Measurements from ENCODE around the gene LOXL1.
A peak's percentile ranks its signal among the peaks of the same experiment; 100 is the strongest.

The LOXL1 gene, protein sequence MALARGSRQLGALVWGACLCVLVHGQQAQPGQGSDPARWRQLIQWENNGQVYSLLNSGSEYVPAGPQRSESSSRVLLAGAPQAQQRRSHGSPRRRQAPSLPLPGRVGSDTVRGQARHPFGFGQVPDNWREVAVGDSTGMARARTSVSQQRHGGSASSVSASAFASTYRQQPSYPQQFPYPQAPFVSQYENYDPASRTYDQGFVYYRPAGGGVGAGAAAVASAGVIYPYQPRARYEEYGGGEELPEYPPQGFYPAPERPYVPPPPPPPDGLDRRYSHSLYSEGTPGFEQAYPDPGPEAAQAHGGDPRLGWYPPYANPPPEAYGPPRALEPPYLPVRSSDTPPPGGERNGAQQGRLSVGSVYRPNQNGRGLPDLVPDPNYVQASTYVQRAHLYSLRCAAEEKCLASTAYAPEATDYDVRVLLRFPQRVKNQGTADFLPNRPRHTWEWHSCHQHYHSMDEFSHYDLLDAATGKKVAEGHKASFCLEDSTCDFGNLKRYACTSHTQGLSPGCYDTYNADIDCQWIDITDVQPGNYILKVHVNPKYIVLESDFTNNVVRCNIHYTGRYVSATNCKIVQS

GRCh38 chr15:73926219-73927002 is at the start of gene LOXL1:
LOXL1 (plus strand) TSS chr15:73926462; CDS start chr15:73926784, 322 bp downstream.
- no peak for ATAC-seq
- no peak for DNase-seq

- no peak for ATAC-seq
These were observed 46.8 kb upstream of the LOXL1 start for GRCh38 chr15:73879426-73879825.

DNA sequence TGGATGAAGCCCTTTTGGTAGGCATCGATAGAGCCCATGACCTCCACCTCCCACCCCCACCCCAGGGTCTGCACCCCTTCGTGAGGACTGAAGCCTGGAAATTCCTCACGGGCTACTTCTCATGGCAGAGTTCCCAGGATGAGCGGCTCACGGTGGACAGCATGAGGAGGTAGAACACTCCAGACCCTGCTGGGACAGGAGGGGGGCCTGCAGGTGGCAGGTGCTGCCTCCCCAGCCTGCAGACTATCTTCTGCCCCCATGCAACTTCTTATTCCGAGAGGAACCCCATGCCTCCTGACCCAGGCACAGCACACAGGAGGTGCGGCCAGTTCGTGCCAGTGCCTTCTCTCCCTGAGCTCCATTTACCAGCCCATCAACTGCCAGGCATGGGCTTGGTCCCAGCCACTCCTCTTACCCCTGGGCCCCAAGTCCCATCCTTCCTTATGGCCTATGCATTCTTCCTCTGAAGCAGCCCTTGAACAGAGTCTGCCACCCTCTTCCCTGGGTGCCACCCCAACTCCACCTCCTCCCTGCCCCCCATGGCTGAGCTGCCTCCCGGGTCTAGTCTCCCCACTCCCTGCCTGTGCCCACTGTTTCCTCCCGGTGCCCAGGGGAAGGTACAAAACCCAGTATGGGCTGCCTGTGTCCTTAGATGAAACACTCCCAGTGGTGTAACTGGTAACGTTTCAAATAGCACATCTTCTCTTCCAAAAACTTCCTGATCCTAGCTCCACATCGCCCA is 44.5 kb upstream of the LOXL1 start:
- no peak for DNase-seq
- ATAC-seq: no peak

More at GRCh38 chr15:73879426-73879825, 46.8 kb upstream of the LOXL1 start:
- DNase-seq: no peak

DNA sequence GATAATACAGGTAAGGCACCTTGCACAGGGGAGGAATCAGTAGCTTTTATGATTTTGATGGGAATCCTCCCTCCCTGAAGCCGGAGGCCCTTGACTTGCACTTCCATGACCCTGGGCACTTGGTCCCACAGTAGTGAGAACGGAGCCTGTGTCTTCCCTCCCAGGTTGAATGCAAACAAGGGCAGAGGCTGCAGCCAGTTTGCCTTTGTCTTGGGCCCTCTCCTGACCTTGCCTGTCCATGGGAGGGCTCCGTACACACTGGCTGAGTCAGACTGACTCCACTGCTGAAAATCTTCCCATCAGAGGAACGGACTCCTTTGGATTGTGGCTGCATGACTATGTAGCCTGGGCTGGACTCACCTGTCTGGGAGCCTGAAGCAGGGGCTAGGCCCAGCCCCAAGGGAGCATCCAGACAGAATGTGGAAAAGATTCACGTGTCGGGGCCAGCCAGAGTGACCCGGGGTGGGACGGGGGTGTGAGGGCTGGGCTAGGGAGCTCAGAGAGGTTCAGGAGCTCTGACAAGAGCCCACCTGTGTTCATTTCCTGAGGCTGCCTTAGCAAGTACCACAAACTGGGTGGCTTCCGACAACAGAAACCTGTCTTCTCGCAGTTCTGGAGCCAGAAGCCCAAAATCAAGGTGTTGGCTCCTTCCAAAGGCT is 43.4 kb upstream of the LOXL1 start:
- DNase-seq: no peak
- ATAC-seq: no peak

- DNase-seq (no peak), ATAC-seq (no peak)
These were observed 42.1 kb upstream of the LOXL1 start for GRCh38 chr15:73884159-73884558.

- ATAC-seq (no peak), DNase-seq (no peak)
These were observed 40.1 kb upstream of the LOXL1 start for GRCh38 chr15:73885954-73886700.

- ATAC-seq: no peak
- DNase-seq: no peak
These were observed 39.4 kb upstream of the LOXL1 start for GRCh38 chr15:73886717-73887345.

- no peak for DNase-seq
- ATAC-seq: no peak
These were observed 38.8 kb upstream of the LOXL1 start for GRCh38 chr15:73887481-73887880.

GRCh38 chr15:73888224-73889041 is 37.8 kb upstream of the LOXL1 start:
- no peak for ATAC-seq
- DNase-seq: no peak

DNA sequence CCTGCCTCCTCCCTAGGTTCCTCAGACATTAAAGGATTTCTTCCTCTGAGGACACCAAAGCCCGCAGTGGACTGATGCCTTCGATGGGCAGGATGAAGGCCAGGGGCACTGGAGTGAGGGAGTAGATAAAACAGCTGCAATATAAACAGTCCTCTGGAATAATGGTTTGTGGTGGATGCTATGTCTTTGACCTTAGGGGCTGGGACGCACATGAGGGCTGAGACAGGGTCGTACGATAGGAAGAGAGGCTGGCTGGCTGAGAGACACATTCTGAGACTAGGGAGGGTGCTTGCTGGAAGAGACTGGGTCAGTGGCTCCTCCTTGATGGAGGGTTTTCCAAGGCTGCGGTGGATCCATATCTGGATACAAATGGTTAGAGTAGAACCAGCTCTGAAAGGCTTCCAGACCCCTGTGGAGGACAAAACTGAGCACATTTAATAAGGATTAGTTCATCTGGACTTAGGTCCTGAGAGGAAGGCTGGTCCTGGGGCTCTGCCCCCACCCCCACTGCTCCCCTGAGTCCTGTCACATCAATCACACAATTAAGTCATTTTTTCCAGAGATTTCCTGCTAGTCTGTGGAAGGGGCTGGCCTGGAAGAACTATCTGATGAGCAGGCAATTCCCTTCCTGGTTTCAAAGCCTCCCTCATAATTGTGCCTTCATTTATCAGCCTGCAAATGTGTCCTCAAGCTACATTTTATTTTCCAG is 37.1 kb upstream of the LOXL1 start:
- no peak for ATAC-seq
- no peak for DNase-seq

- ATAC-seq (no peak), DNase-seq (no peak)
These were observed 36.5 kb upstream of the LOXL1 start for GRCh38 chr15:73889762-73890124.

- DNase-seq: no peak
- no peak for ATAC-seq
These were observed 34.6 kb upstream of the LOXL1 start for GRCh38 chr15:73891328-73892315.

DNA sequence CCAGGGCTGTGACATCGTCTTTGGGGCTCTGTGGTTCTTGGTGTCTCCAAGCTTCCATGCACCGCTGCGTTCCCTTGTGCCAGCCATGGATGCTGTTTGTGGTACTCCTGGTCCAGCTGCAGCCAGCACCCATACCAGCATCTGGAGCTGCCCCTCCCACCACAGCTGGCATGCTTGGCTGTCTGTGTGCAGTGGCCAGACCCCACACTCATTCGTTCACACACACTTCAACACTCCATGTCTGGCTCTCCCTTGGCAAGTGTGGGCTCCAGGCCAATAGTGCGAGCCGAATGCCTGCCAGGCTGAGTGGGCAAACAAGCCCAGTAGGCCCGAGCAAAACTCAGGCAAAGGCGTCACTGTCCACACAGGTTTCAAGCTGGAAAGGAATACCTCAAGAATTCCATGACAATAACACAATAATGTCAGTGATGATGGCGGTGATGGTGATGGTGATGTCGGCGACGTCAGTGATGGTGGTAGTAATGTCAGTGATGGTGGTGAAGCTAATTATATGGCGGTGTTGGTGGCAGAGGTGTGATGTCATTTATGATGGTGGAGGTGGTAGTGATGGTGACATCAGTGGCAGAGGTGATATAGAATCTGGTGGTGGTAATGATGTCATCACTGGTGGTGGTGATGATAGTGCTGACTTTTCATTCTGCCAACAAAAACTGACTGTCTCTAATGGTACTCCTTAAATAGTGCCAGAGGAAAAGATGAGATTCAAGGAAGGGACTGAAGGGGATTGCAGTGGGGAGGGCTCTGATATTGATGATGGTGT is 33.6 kb upstream of the LOXL1 start:
- DNase-seq: no peak
- ATAC-seq: no peak

DNA sequence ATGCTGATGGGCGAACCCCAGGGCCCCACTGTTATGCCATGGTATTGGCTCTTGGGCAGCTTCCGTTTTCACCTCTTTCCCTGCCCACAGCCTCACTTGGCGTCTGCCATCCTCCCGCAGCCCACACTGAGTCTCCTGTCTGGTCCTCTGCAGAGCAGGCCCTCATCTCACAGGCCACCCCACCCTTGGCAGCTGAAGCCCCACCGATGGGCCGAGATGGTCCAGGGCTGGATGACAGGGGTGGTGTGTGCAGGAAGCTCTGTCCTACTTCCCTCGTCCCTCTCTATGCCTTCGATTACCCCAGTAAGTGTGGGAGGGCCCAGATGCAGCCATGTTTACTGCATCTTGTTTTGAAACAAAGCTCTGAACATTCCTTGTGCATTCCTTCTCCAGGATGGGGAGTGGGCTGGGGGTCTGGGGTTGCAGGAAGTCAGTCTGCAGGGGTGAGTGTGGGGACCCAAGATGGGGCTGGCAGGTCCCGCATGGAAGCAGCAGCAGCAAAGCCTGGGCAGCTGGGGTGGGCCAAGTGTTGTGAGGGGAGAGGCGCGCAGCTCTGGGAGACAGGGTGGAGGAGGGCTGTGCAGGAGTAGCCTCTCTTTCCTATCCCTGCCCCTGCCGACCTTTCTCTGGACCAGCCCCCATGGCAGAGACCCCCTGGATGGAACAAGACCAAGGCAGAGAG is 32.0 kb upstream of the LOXL1 start:
- ATAC-seq: no peak
- no peak for DNase-seq

- peak; percentile 69 for DNase-seq
These were observed 28.6 kb upstream of the LOXL1 start for GRCh38 chr15:73897441-73898261.

More at GRCh38 chr15:73897441-73898261, 28.6 kb upstream of the LOXL1 start:
- ATAC-seq: peak; percentile 84
